HG02970 (cell line): Measurements from ENCODE around the gene NUDCD3.

Source experiments
- ATAC-seq: cut with Tn5 transposase; IDR thresholded peaks from one replicate; pipeline ENCODE4 v1.9.1; 2021; ENCODE audit warnings: mild to moderate bottlenecking, moderate library complexity, moderate number of reproducible peaks; ENCODE audit not compliant: unreplicated experiment, low FRiP score

Gene NUDCD3

GRCh38 chr7:44490351-44491200 is at the start of gene NUDCD3:
Gene NUDCD3, minus strand, starts transcription at chr7:44490658. Its CDS starts 58 bp downstream, at chr7:44490600.
- peak; percentile 85 for ATAC-seq

- no peak for ATAC-seq
Observed at GRCh38 chr7:44539669-44540506, 49.4 kb upstream of the NUDCD3 start.

GRCh38 chr7:44538798-44539668 is 48.6 kb upstream of the NUDCD3 start:
- ATAC-seq: no peak

GRCh38 chr7:44538093-44538797 is 47.8 kb upstream of the NUDCD3 start:
- ATAC-seq: no peak

- ATAC-seq: no peak
Observed at GRCh38 chr7:44537442-44537841, 47.0 kb upstream of the NUDCD3 start.

GRCh38 chr7:44536090-44536489 is 45.6 kb upstream of the NUDCD3 start:
- ATAC-seq: no peak

- ATAC-seq: no peak
Observed at GRCh38 chr7:44535348-44536064, 45.0 kb upstream of the NUDCD3 start.

- no peak for ATAC-seq
Observed at GRCh38 chr7:44534501-44534900, 44.0 kb upstream of the NUDCD3 start.

- ATAC-seq: no peak
Observed at GRCh38 chr7:44534087-44534486, 43.6 kb upstream of the NUDCD3 start.

GRCh38 chr7:44533301-44534055 is 43.0 kb upstream of the NUDCD3 start:
- ATAC-seq: no peak

GRCh38 chr7:44531421-44532380 is 41.2 kb upstream of the NUDCD3 start:
- ATAC-seq: no peak

GRCh38 chr7:44530990-44531389 is 40.5 kb upstream of the NUDCD3 start:
- no peak for ATAC-seq

- ATAC-seq: no peak
Observed at GRCh38 chr7:44524811-44525388, 34.4 kb upstream of the NUDCD3 start.

- no peak for ATAC-seq
Observed at GRCh38 chr7:44522315-44522714, 31.9 kb upstream of the NUDCD3 start.

- no peak for ATAC-seq
Observed at GRCh38 chr7:44521347-44522095, 31.1 kb upstream of the NUDCD3 start.

GRCh38 chr7:44520574-44520973 is 30.1 kb upstream of the NUDCD3 start:
- no peak for ATAC-seq
